Skeletal muscle cell (primary cell): Measurements from ENCODE around the gene IL17REL.

Experiments
- DNase-seq: peaks from one replicate; pipeline ENCODE4 v3.0.0-alpha.2; 2010; ENCODE audit warnings: low read depth
- H3K4me3 ChIP-seq: 2 replicates; pipeline ENCODE4 v1.5.1; 2011; ENCODE audit warnings: low read depth, mild to moderate bottlenecking, control low read depth, low read length, moderate library complexity

Gene IL17REL

GRCh38 chr22:49973018-49973961 is 39.3 kb downstream of the IL17REL start:
- no peak for DNase-seq
- no peak overlapping the region for H3K4me3 ChIP-seq

GRCh38 chr22:49972163-49973017 is 40.2 kb downstream of the IL17REL start:
- DNase-seq = no peak
- no peak overlapping the region for H3K4me3 ChIP-seq

GRCh38 chr22:49971232-49972162 is 41.1 kb downstream of the IL17REL start:
- H3K4me3 ChIP-seq = peak overlapping the region; percentile 46
- DNase-seq = no peak

- H3K4me3 ChIP-seq = peak overlapping the region; percentile 46
- DNase-seq = peak; percentile 84
These were observed 41.9 kb downstream of the IL17REL start for GRCh38 chr22:49970528-49971231.

- no peak overlapping the region for H3K4me3 ChIP-seq
- DNase-seq = no peak
These were observed 42.6 kb downstream of the IL17REL start for GRCh38 chr22:49969751-49970527.

GRCh38 chr22:49968831-49969661 is 43.5 kb downstream of the IL17REL start:
- no peak overlapping the region for H3K4me3 ChIP-seq

GRCh38 chr22:49968313-49968830 is 44.2 kb downstream of the IL17REL start:
- H3K4me3 ChIP-seq = no peak overlapping the region
- DNase-seq = no peak

More at GRCh38 chr22:49968831-49969661, 43.5 kb downstream of the IL17REL start:
- DNase-seq = no peak

GRCh38 chr22:49967706-49968208 is 44.8 kb downstream of the IL17REL start:
- no peak overlapping the region for H3K4me3 ChIP-seq
- DNase-seq = no peak

GRCh38 chr22:49966774-49967705 is 45.5 kb downstream of the IL17REL start:
- H3K4me3 ChIP-seq = no peak overlapping the region
- DNase-seq = no peak

GRCh38 chr22:49966041-49966773 is 46.4 kb downstream of the IL17REL start:
- H3K4me3 ChIP-seq = no peak overlapping the region
- no peak for DNase-seq

GRCh38 chr22:49965091-49966040 is 47.2 kb downstream of the IL17REL start:
- no peak for DNase-seq
- H3K4me3 ChIP-seq = no peak overlapping the region

- H3K4me3 ChIP-seq = no peak overlapping the region
- DNase-seq = no peak
These were observed 48.2 kb downstream of the IL17REL start for GRCh38 chr22:49964136-49965090.

- no peak for DNase-seq
- no peak overlapping the region for H3K4me3 ChIP-seq
These were observed 48.9 kb downstream of the IL17REL start for GRCh38 chr22:49963647-49964026.
